K562 (cell line): ENCODE measurements around the gene RBPJL. TPM values are rescaled to one million over a fixed set of nuclear protein-coding genes. Genes with fewer than 3 reads are reported as not detected.

ENCODE experiments used
- CTCF ChIP-seq, 3 experiments: IDR thresholded peaks in 2 of 3; conservative IDR thresholded peaks in 1 of 3; 2 replicates each; pipeline ENCODE4 v1.5.1; 2011 to 2012; ENCODE audit warnings: low read length in 3 of 3, mild to moderate bottlenecking in 3 of 3, control low read depth in 2 of 3, improper control_type of control experiment in 1 of 3, inconsistent platforms in 1 of 3, low read depth in 1 of 3, mixed read lengths in 1 of 3, moderate library complexity in 1 of 3; ENCODE audit not compliant: insufficient read depth in 2 of 3
- HIVEP1 ChIP-seq: fragments of 250-450 bp; sonication (Bioruptor Pico); IDR thresholded peaks from 2 replicates; pipeline ENCODE4 v1.4.0; 2020; ENCODE audit warnings: mild to moderate bottlenecking
- HNRNPL ChIP-seq: fragments of 200-400 bp; formaldehyde crosslinking; IDR thresholded peaks from 2 replicates; pipeline ENCODE4 v1.6.1; 2017; ENCODE audit warnings: low read depth, mild to moderate bottlenecking, low read length
- MTA3 ChIP-seq: fragments of 450-650 bp; formaldehyde crosslinking; IDR thresholded peaks from 2 replicates; pipeline ENCODE4 v1.6.1; 2017; ENCODE audit warnings: mild to moderate bottlenecking, borderline replicate concordance
- MYC ChIP-seq, 2 experiments: fragments of 250-450 bp in 1 of 2; sonication (Bioruptor Pico) in 1 of 2; IDR thresholded peaks; 2 replicates each; pipeline versions ENCODE4 v1.5.1 to v1.6.1; 2012 to 2021; ENCODE audit warnings: low read depth in 2 of 2, borderline replicate concordance in 1 of 2, improper control_type of control experiment in 1 of 2, low read length in 1 of 2, mild to moderate bottlenecking in 1 of 2, moderate library complexity in 1 of 2
- SOX6 ChIP-seq: fragments of 450-650 bp; IDR thresholded peaks from 2 replicates; pipeline ENCODE4 v1.6.1; 2014; ENCODE audit warnings: mild to moderate bottlenecking
- USF1 ChIP-seq: sonication (generic); formaldehyde crosslinking; IDR thresholded peaks from 2 replicates; pipeline ENCODE4 v1.9.0; 2022; ENCODE audit warnings: mild to moderate bottlenecking, missing genetic modification reagents
- YBX1 ChIP-seq: fragments of 450-650 bp; IDR thresholded peaks from 2 replicates; pipeline ENCODE4 v1.7.1; 2016; ENCODE audit warnings: mild to moderate bottlenecking
- ZNF830 ChIP-seq: fragments of 250-450 bp; sonication (Bioruptor Pico); IDR thresholded peaks from 2 replicates; pipeline ENCODE4 v1.5.0; 2021; ENCODE audit warnings: mild to moderate bottlenecking
- polyA plus RNA-seq, 8 experiments: library from polyadenylated mRNA; depleted of rRNA in 4 of 8; stranded (reverse) in 5 of 8; unstranded in 3 of 8; fragments of >200 nt; fragmentation: Nextera tagmentation in 2 of 8; fragmentation: Illumina TruSeq in 1 of 8; extraction: Ambion mirVana in 2 of 8; extraction: Trizol in 1 of 8; gene quantifications; 2 replicates each; pipeline versions ENCODE4 v1.2.1 to v1.2.3, GENCODE V29; 2011 to 2014; ENCODE audit warnings: inconsistent platforms in 1 of 8, missing spikeins in 1 of 8
- total RNA-seq, 7 experiments: library from RNA; depleted of rRNA in 6 of 7; stranded (reverse); fragments of >200 nt in 6 of 7; fragmentation: Illumina TruSeq in 2 of 7; extraction: Trizol in 2 of 7; gene quantifications; 2 replicates each; pipeline versions ENCODE4 v1.2.1 to v1.2.3, GENCODE V29; 2011 to 2021; ENCODE audit warnings: low replicate concordance in 1 of 7
- TF ChIP-seq, protein P1 (sequence below): sonication (generic); formaldehyde crosslinking; IDR thresholded peaks from 2 replicates; pipeline ENCODE4 v1.8.0; 2022; ENCODE audit warnings: missing genetic modification reagents, mild to moderate bottlenecking, borderline replicate concordance
- TF ChIP-seq, protein P2 (sequence below): sonication (generic); formaldehyde crosslinking; IDR thresholded peaks from 2 replicates; pipeline ENCODE4 v1.5.0; 2020; ENCODE audit warnings: missing genetic modification reagents

RBPJL gene
- total and polyA plus RNA-seq, 9 of the 15 experiments (the other 6 are each of a cell fraction or from before 2014, with no cell fraction given) = not detected

GRCh38 chr20:45341939-45342854, 35.6 kb downstream of the RBPJL start (continued):
- TF ChIP-seq YBX1 = no peak
- TF ChIP-seq, protein P1, sequence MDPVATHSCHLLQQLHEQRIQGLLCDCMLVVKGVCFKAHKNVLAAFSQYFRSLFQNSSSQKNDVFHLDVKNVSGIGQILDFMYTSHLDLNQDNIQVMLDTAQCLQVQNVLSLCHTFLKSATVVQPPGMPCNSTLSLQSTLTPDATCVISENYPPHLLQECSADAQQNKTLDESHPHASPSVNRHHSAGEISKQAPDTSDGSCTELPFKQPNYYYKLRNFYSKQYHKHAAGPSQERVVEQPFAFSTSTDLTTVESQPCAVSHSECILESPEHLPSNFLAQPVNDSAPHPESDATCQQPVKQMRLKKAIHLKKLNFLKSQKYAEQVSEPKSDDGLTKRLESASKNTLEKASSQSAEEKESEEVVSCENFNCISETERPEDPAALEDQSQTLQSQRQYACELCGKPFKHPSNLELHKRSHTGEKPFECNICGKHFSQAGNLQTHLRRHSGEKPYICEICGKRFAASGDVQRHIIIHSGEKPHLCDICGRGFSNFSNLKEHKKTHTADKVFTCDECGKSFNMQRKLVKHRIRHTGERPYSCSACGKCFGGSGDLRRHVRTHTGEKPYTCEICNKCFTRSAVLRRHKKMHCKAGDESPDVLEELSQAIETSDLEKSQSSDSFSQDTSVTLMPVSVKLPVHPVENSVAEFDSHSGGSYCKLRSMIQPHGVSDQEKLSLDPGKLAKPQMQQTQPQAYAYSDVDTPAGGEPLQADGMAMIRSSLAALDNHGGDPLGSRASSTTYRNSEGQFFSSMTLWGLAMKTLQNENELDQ (CRISPR knock-in tag) = no peak
- TF ChIP-seq HNRNPL = no peak
- TF ChIP-seq MYC (IDR thresholded peaks at IDR 0.05; ENCODE audit: low read depth, low read length) = 0 out of 2 replicates have a peak, but pooled peaks have one; percentile 9
- no peak for TF ChIP-seq MYC (CRISPR knock-in tag; IDR thresholded peaks at IDR 0.05; ENCODE audit: borderline replicate concordance, low read depth)
- peak; percentile 33 for TF ChIP-seq USF1 (CRISPR knock-in tag)
- TF ChIP-seq SOX6 = peak; percentile 43; the same call in 1 of the 2 replicates
- TF ChIP-seq, protein P2, sequence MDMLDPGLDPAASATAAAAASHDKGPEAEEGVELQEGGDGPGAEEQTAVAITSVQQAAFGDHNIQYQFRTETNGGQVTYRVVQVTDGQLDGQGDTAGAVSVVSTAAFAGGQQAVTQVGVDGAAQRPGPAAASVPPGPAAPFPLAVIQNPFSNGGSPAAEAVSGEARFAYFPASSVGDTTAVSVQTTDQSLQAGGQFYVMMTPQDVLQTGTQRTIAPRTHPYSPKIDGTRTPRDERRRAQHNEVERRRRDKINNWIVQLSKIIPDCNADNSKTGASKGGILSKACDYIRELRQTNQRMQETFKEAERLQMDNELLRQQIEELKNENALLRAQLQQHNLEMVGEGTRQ = 0 out of 2 replicates have a peak, but pooled peaks have one; percentile 14
- 0 out of 2 replicates have a peak, but pooled peaks have one; percentile 64 for TF ChIP-seq MTA3
- TF ChIP-seq ZNF830 (CRISPR knock-in tag) = no peak
- TF ChIP-seq HIVEP1 (CRISPR knock-in tag) = no peak
- TF ChIP-seq CTCF (IDR thresholded peaks at IDR 0.05 in 2 of 3, conservative IDR thresholded peaks at IDR 0.05 in 1 of 3; ENCODE audit: insufficient read depth in 2 of 3, low read depth in 1 of 3, low read length in 3 of 3) = no peak
